WERI-Rb-1 (cell line): ENCODE data around the gene KLHL30.

ENCODE experiments used
- DNase-seq: peaks from one replicate; pipeline ENCODE4 v3.0.0-alpha.2; 2020
- H3K27ac ChIP-seq: fragments of 250-450 bp; sonication (Bioruptor Pico); 2 replicates; pipeline ENCODE4 v1.5.1; 2020; ENCODE audit warnings: mild to moderate bottlenecking, moderate library complexity
- H3K27me3 ChIP-seq: fragments of 250-450 bp; sonication (Bioruptor Pico); 2 replicates; pipeline ENCODE4 v1.5.1; 2021; ENCODE audit warnings: mild to moderate bottlenecking, low read depth, moderate library complexity; ENCODE audit not compliant: insufficient read depth, severe bottlenecking
- H3K36me3 ChIP-seq: fragments of 250-450 bp; sonication (Bioruptor Pico); 2 replicates; pipeline ENCODE4 v1.5.1; 2020; ENCODE audit warnings: mild to moderate bottlenecking, moderate library complexity
- H3K4me3 ChIP-seq: 2 replicates; pipeline ENCODE4 v1.5.1; 2011; ENCODE audit warnings: low read depth, mild to moderate bottlenecking, control low read depth, low read length
- H3K9me3 ChIP-seq: fragments of 250-450 bp; sonication (Bioruptor Pico); 2 replicates; pipeline ENCODE4 v1.5.1; 2021; ENCODE audit warnings: mild to moderate bottlenecking, moderate library complexity; ENCODE audit not compliant: severe bottlenecking
- CTCF ChIP-seq: IDR thresholded peaks from 2 replicates; pipeline ENCODE4 v1.5.1; 2011; ENCODE audit warnings: low read depth, mild to moderate bottlenecking, control low read depth, inconsistent platforms, low read length

KLHL30 gene

GRCh38 chr2:238148981-238149380 is 10.5 kb downstream of the KLHL30 start:
- Histone ChIP-seq H3K27me3 (no peaks in the 10 kb centered on the region), H3K9me3 (peaks cover under 1% of the 10 kb centered on the region), H3K4me3 (no peak overlapping the region), H3K27ac (no peak overlapping the region), H3K36me3 (no peaks in the 10 kb centered on the region)
- DNase-seq, result no peak
- no peak for TF ChIP-seq CTCF

GRCh38 chr2:238149841-238150572 is 11.5 kb downstream of the KLHL30 start:
- Histone ChIP-seq H3K4me3 (no peak overlapping the region), H3K27ac (no peak overlapping the region), H3K27me3 (no peaks in the 10 kb centered on the region), H3K9me3 (peaks cover 2% of the 10 kb centered on the region), H3K36me3 (no peaks in the 10 kb centered on the region)
- no peak for DNase-seq
- TF ChIP-seq CTCF, result no peak

- Histone ChIP-seq H3K9me3 (peaks cover 2% of the 10 kb centered on the region), H3K4me3 (no peak overlapping the region), H3K27me3 (no peaks in the 10 kb centered on the region), H3K36me3 (no peaks in the 10 kb centered on the region), H3K27ac (no peak overlapping the region)
- TF ChIP-seq CTCF, result no peak
- DNase-seq, result no peak
Observed at GRCh38 chr2:238150686-238151085, 12.2 kb downstream of the KLHL30 start.

GRCh38 chr2:238151205-238151604 is 12.7 kb downstream of the KLHL30 start:
- peaks cover 2% of the 10 kb centered on the region for H3K9me3 ChIP-seq
- no peak overlapping the region for H3K27ac ChIP-seq
- H3K4me3 ChIP-seq, result no peak overlapping the region
- no peak for TF ChIP-seq CTCF
- DNase-seq, result no peak
- H3K27me3 ChIP-seq, result no peaks in the 10 kb centered on the region
- no peaks in the 10 kb centered on the region for H3K36me3 ChIP-seq

- no peaks in the 10 kb centered on the region for H3K36me3 ChIP-seq
- H3K27ac ChIP-seq, result no peak overlapping the region
- no peak for TF ChIP-seq CTCF
- DNase-seq, result no peak
- peaks cover 2% of the 10 kb centered on the region for H3K9me3 ChIP-seq
- H3K27me3 ChIP-seq, result no peaks in the 10 kb centered on the region
- H3K4me3 ChIP-seq, result no peak overlapping the region
Observed at GRCh38 chr2:238151628-238152235, 13.3 kb downstream of the KLHL30 start.
